ENCODE results near the gene ZBED2.

The ZBED2 gene

GRCh38 chr3:111547631-111548030, 47.5 kb downstream of the ZBED2 start:
- H3K27ac ChIP-seq (ENCODE audit: insufficient read depth in 1 of 2, low read depth in 1 of 2, low read length in 2 of 2, poor library complexity in 1 of 2, severe bottlenecking in 2 of 2), result peak overlapping the region; percentile 10 to 44
- POLR2A ChIA-PET, result no interaction called here

DNA sequence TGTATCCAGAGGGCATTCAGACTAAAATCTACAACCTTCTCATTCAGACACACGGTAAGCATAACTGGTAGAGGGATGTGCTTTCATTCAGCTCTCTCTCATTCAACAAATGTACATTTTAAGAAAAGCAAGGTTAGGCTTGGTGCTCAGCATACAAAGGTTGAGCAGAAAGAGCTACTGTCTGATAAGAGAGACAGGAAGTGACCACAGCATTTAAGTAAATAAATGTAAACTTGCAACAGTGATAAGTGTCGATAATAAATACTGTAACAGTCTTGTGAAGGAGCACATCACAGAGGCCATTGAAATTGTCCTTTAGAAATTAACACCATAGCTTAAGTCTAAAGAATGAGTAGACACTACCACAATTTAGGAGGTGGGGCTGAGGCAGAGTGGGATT, 49.8 kb downstream of the ZBED2 start:
- peaks cover 32 to 83% (median 53%) of the 10 kb centered on the region in 4 experiments for H3K4me1 ChIP-seq (ENCODE audit: control extremely low read depth in 1 of 4, control insufficient read depth in 4 of 4, insufficient read depth in 4 of 4, low read length in 3 of 4)
- DNase-seq, result no peak
- POLR2A ChIA-PET, result no interaction called here

More at GRCh38 chr3:111547631-111548030, 47.5 kb downstream of the ZBED2 start:
- Histone ChIP-seq H3K36me3 (ENCODE audit: control insufficient read depth in 4 of 4, insufficient read depth in 4 of 4, low read length in 3 of 4) (peaks cover 0 to 10% (median 0%) of the 10 kb centered on the region in 4 experiments), H3K4me3 (ENCODE audit: control insufficient read depth in 1 of 7, extremely low read depth in 1 of 7, insufficient read depth in 4 of 7, low read depth in 2 of 7, low read length in 6 of 7) (peak overlapping the region in 3 of 7 experiments; percentile 2 to 34 (median 19)), H3K27me3 (replicated peaks in 2 of 5; ENCODE audit: control insufficient read depth in 4 of 5, insufficient read depth in 5 of 5, low read length in 4 of 5) (no peaks in the 10 kb centered on the region), H3K9me3 (ENCODE audit: control extremely low read depth in 1 of 5, control insufficient read depth in 4 of 5, insufficient read depth in 2 of 5, low read depth in 1 of 5, low read length in 4 of 5) (no peaks in the 10 kb centered on the region), H3K4me1 (ENCODE audit: control extremely low read depth in 1 of 4, control insufficient read depth in 4 of 4, insufficient read depth in 4 of 4, low read length in 3 of 4) (peaks cover 25 to 68% (median 42%) of the 10 kb centered on the region in 4 experiments)
- DNase-seq, result peak; percentile 48 to 92 (median 87)
- 2% methylated on average over 4 of the region's 4 CpGs for WGBS (ENCODE audit: insufficient coverage)
- CTCF ChIA-PET, result interaction anchor here (1.2 kb wide), 1 partner anchor 20 kb away, joined by 3 read pairs; no protein-coding TSS in a partner anchor

More for the DNA sequence above, 49.8 kb downstream of the ZBED2 start:
- H3K27me3 ChIP-seq (replicated peaks in 2 of 5; ENCODE audit: control insufficient read depth in 4 of 5, insufficient read depth in 5 of 5, low read length in 4 of 5), result no peaks in the 10 kb centered on the region
- H3K36me3 ChIP-seq (ENCODE audit: control insufficient read depth in 4 of 4, insufficient read depth in 4 of 4, low read length in 3 of 4), result peaks cover 0 to 5% (median 0%) of the 10 kb centered on the region in 4 experiments
- H3K9me3 ChIP-seq (ENCODE audit: control extremely low read depth in 1 of 5, control insufficient read depth in 4 of 5, insufficient read depth in 2 of 5, low read depth in 1 of 5, low read length in 4 of 5), result no peaks in the 10 kb centered on the region
- no peak overlapping the region for H3K4me3 ChIP-seq (ENCODE audit: control insufficient read depth in 1 of 7, extremely low read depth in 1 of 7, insufficient read depth in 4 of 7, low read depth in 2 of 7, low read length in 6 of 7)
- H3K27ac ChIP-seq (ENCODE audit: insufficient read depth in 1 of 2, low read depth in 1 of 2, low read length in 2 of 2, poor library complexity in 1 of 2, severe bottlenecking in 2 of 2), result no peak overlapping the region
- WGBS (ENCODE audit: insufficient coverage), result no CpG with 5 or more reads among the region's 2 CpGs
- CTCF ChIA-PET, result interaction anchor here (1.5 kb wide), 1 partner anchor 145 kb away, joined by 3 read pairs; no protein-coding TSS in a partner anchor
